ENCODE results near the gene TNRC6C. TPM values are rescaled to one million over a fixed set of nuclear protein-coding genes. Genes with fewer than 3 reads are reported as not detected.
A peak's percentile ranks its signal among the peaks of the same experiment; 100 is the strongest.

Gene TNRC6C
- total RNA-seq, 1 donor from 2014 or later, result 27.0 TPM

DNA sequence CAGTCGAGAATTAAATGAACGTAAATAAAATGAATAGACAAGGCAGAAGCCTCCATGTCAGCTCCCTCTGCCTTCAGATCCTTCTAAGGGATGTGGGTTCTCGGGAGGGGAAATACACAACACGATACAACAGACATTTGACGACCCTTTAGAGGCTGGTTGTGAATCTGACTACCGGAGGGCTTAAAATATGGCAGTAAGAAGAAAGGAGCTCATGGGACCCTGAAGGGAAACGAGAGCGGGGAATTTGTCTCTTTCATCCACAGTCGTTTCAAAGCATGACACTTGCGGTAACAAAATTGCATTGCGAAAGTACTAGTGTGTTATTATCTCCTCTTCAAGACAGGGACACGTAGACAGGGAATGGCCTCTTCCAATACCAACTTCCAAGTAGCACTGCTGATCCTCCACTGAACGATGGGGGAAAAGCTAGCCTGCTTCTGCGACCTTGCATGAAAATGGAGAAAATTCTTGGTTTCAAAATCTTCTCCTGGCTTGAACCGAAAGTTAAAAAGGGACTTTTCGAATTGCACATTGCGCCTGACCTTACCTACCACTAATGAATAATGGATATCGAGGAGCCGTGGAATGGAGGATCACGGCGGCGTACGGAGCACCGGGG is 1.2 kb upstream of the TNRC6C start:
- Mint-ChIP-seq H3K27ac (peak overlapping the region; percentile 77), H3K4me3 (peak overlapping the region; percentile 91), H3K36me3 (no peaks in the 10 kb centered on the region), H3K9me3 (no peaks in the 10 kb centered on the region), H3K4me1 (peaks cover 31% of the 10 kb centered on the region), H3K27me3 (ENCODE audit: low read depth) (peaks cover 65% of the 10 kb centered on the region)
- no peak for DNase-seq (ENCODE audit: low spot score in 2 of 2, unreplicated experiment in 2 of 2)
- no peak for TF ChIP-seq CTCF (IDR thresholded peaks at IDR 0.05; ENCODE audit: unreplicated experiment)

- no peaks in the 10 kb centered on the region for H3K36me3 Mint-ChIP-seq
- no peak for DNase-seq (ENCODE audit: low spot score in 2 of 2, unreplicated experiment in 2 of 2)
- H3K4me3 Mint-ChIP-seq, result no peak overlapping the region
- H3K27me3 Mint-ChIP-seq (ENCODE audit: low read depth), result peaks cover 52% of the 10 kb centered on the region
- TF ChIP-seq CTCF (IDR thresholded peaks at IDR 0.05; ENCODE audit: unreplicated experiment), result no peak
- no peak overlapping the region for H3K27ac Mint-ChIP-seq
- H3K4me1 Mint-ChIP-seq, result peaks cover 41% of the 10 kb centered on the region
- H3K9me3 Mint-ChIP-seq, result no peaks in the 10 kb centered on the region
Measured at GRCh38 chr17:77958716-77959125, 218 bp downstream of the TNRC6C start.

- DNase-seq (ENCODE audit: low spot score in 2 of 2, unreplicated experiment in 2 of 2), result peak in 1 of 2 experiments; percentile 48
- H3K4me1 Mint-ChIP-seq, result peaks cover 46% of the 10 kb centered on the region
- no peak for TF ChIP-seq CTCF (IDR thresholded peaks at IDR 0.05; ENCODE audit: unreplicated experiment)
- no peaks in the 10 kb centered on the region for H3K36me3 Mint-ChIP-seq
- peak overlapping the region; percentile 80 for H3K4me3 Mint-ChIP-seq
- H3K9me3 Mint-ChIP-seq, result no peaks in the 10 kb centered on the region
- peaks cover 47% of the 10 kb centered on the region for H3K27me3 Mint-ChIP-seq (ENCODE audit: low read depth)
- H3K27ac Mint-ChIP-seq, result peak overlapping the region; percentile 74
Measured at GRCh38 chr17:77959126-77959925, 823 bp downstream of the TNRC6C start.

- Mint-ChIP-seq H3K27me3 (ENCODE audit: low read depth) (peaks cover 41% of the 10 kb centered on the region), H3K27ac (peak overlapping the region; percentile 74), H3K4me1 (peaks cover 51% of the 10 kb centered on the region), H3K9me3 (no peaks in the 10 kb centered on the region), H3K36me3 (no peaks in the 10 kb centered on the region), H3K4me3 (peak overlapping the region; percentile 80)
- no peak for DNase-seq (ENCODE audit: low spot score in 2 of 2, unreplicated experiment in 2 of 2)
- no peak for TF ChIP-seq CTCF (IDR thresholded peaks at IDR 0.05; ENCODE audit: unreplicated experiment)
Measured at GRCh38 chr17:77959926-77960521, 1.5 kb downstream of the TNRC6C start.

DNA sequence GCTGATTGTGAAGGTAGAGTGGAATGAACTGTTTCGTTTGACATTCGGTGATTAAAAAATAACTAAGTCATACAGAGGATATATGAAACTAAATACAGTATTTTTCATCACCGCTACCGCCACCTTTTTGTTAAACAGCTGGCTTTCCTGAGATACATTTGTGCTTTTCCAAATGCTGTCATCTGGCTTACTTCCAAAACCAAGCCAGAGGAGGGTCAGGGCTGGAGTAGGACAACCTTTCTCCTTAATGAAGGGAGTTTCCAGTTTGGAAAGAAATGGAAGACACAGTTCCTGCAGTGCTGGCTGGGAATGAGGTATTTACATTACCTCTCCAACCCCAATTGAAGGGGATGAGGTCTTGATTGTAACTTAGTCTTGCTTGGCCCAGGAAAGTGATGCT is 3.2 kb downstream of the TNRC6C start:
- no peak for DNase-seq (ENCODE audit: low spot score in 2 of 2, unreplicated experiment in 2 of 2)
- Mint-ChIP-seq H3K4me1 (peaks cover 59% of the 10 kb centered on the region), H3K4me3 (no peak overlapping the region), H3K36me3 (no peaks in the 10 kb centered on the region), H3K27ac (no peak overlapping the region), H3K9me3 (no peaks in the 10 kb centered on the region), H3K27me3 (ENCODE audit: low read depth) (peaks cover 24% of the 10 kb centered on the region)
- TF ChIP-seq CTCF (IDR thresholded peaks at IDR 0.05; ENCODE audit: unreplicated experiment), result no peak
